ENCODE results near the gene LAMA2. TPM values are rescaled to one million over a fixed set of nuclear protein-coding genes. Genes with fewer than 3 reads are reported as not detected.

Gene LAMA2
- total RNA-seq, 1 donor from 2014 or later: 0.27 TPM

DNA sequence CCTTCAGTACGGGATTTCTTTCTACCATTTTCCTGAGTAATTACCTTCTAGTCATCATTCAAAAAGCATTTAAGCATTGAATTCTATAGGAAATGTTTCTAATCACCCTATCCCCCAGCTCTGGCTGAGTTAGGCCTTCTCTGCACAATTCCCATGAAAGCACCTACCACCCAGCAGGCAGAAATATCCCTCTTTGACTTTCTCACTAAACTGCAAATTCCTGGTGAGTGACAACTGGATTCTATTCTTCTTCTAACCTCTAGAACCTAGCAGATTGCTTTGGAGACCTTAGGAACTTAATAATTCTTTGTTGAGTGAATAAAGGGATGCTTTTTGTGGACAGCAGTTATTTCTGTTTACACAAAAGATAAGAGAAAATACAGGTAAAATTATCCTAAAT is 328.7 kb downstream of the LAMA2 start:
- intact Hi-C loops (cut with micrococcal nuclease): no loop called here
- no peaks in the 10 kb centered on the region for H3K4me1 Mint-ChIP-seq
- TF ChIP-seq, protein P1, sequence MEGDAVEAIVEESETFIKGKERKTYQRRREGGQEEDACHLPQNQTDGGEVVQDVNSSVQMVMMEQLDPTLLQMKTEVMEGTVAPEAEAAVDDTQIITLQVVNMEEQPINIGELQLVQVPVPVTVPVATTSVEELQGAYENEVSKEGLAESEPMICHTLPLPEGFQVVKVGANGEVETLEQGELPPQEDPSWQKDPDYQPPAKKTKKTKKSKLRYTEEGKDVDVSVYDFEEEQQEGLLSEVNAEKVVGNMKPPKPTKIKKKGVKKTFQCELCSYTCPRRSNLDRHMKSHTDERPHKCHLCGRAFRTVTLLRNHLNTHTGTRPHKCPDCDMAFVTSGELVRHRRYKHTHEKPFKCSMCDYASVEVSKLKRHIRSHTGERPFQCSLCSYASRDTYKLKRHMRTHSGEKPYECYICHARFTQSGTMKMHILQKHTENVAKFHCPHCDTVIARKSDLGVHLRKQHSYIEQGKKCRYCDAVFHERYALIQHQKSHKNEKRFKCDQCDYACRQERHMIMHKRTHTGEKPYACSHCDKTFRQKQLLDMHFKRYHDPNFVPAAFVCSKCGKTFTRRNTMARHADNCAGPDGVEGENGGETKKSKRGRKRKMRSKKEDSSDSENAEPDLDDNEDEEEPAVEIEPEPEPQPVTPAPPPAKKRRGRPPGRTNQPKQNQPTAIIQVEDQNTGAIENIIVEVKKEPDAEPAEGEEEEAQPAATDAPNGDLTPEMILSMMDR (IDR thresholded peaks at IDR 0.05): no peak
- H3K4me3 Mint-ChIP-seq: no peak overlapping the region
- CTCF ChIA-PET: no interaction called here
- POLR2A ChIA-PET: no interaction called here
- DNase-seq (no peak), ATAC-seq (ENCODE audit: low read depth) (no peak)
- no peaks in the 10 kb centered on the region for H3K36me3 Mint-ChIP-seq (ENCODE audit: low read depth)
- H3K27me3 Mint-ChIP-seq: no peaks in the 10 kb centered on the region
- no peaks in the 10 kb centered on the region for H3K9me3 Mint-ChIP-seq
- H3K27ac Mint-ChIP-seq: no peak overlapping the region

DNA sequence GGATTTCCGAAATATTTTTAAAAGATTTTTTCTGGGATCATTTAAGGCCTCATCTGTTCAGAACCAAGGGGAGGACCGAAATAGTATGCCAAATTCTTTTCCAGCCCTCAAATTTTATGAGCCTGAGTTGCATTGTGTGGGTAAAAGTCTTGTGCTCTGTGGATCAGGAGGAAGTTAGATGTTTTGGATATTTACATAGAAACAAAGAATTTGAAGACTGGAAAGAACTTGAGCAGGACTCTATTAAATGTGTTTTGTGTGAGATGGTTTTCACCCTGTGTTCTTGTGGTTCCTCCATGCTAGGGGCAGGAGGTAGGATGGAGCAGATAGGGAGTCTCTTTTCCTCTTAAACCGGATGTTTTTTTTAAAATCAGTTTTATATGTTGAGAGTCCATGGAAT is 329.1 kb downstream of the LAMA2 start:
- CTCF ChIA-PET: no interaction called here
- intact Hi-C loops (cut with micrococcal nuclease): no loop called here
- Mint-ChIP-seq H3K27me3 (no peaks in the 10 kb centered on the region), H3K4me1 (no peaks in the 10 kb centered on the region), H3K36me3 (ENCODE audit: low read depth) (no peaks in the 10 kb centered on the region), H3K9me3 (no peaks in the 10 kb centered on the region), H3K27ac (no peak overlapping the region), H3K4me3 (no peak overlapping the region)
- DNase-seq (no peak), ATAC-seq (ENCODE audit: low read depth) (no peak)
- POLR2A ChIA-PET: no interaction called here
- TF ChIP-seq, protein P1 (IDR thresholded peaks at IDR 0.05): no peak

DNA sequence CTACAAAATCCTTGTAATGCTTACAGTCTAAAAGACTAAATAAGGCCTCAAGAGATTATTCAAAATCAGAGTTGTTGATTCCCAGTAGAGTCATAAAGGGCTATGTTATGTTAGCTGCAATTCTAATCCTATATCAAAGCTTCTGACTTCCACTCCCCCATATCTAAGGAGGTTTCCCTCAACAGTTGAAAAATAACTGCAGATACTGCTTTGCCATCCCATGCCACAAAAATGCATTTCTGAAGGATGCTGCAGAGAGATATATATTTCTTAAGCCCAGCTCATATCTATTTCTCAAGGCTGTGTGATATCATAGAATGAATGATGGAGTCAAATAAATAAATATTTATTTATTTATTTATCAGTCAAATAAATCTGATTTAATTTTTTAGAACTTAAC is 332.3 kb downstream of the LAMA2 start:
- CTCF ChIA-PET: no interaction called here
- no peak for DNase-seq
- POLR2A ChIA-PET: no interaction called here
- intact Hi-C loops (cut with micrococcal nuclease): no loop called here
- no peaks in the 10 kb centered on the region for H3K36me3 Mint-ChIP-seq (ENCODE audit: low read depth)
- TF ChIP-seq, protein P1 (IDR thresholded peaks at IDR 0.05): no peak
- no peaks in the 10 kb centered on the region for H3K27me3 Mint-ChIP-seq
- H3K4me3 Mint-ChIP-seq: no peak overlapping the region
- no peak for ATAC-seq (ENCODE audit: low read depth)
- no peak overlapping the region for H3K27ac Mint-ChIP-seq
- no peaks in the 10 kb centered on the region for H3K4me1 Mint-ChIP-seq
- H3K9me3 Mint-ChIP-seq: no peaks in the 10 kb centered on the region

DNA sequence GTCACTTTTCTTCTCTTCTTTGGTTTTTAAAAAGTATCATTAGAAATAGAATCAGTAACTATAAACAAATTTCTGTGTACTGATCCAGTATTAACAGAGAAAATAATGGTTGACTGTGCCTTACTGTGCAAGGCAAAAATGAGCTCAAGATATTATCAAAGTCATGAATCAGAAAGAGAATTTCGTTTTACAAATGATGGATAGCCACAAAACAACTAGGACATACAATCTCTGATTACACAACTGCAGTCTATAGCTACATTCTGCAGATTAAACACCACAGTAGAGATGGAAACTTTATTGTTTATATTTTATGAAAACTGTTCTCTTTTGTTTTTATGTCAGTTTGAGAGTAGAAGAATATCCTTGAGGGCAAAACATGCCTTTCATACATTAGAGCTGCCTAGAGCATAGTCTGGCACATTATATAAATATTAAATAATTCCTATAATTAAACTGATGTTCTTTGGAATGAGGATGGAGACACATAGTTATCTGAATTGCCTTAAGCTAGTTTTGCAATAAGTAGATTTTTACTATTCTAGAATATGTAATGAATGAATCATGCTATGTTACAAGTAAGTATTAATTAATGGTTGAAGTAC is 333.1 kb downstream of the LAMA2 start:
- Mint-ChIP-seq H3K4me1 (no peaks in the 10 kb centered on the region), H3K27me3 (no peaks in the 10 kb centered on the region), H3K4me3 (no peak overlapping the region), H3K9me3 (no peaks in the 10 kb centered on the region), H3K27ac (no peak overlapping the region), H3K36me3 (ENCODE audit: low read depth) (no peaks in the 10 kb centered on the region)
- intact Hi-C loops (cut with micrococcal nuclease): no loop called here
- DNase-seq (no peak), ATAC-seq (ENCODE audit: low read depth) (no peak)
- POLR2A ChIA-PET: no interaction called here
- TF ChIP-seq, protein P1 (IDR thresholded peaks at IDR 0.05): no peak
- CTCF ChIA-PET: no interaction called here

DNA sequence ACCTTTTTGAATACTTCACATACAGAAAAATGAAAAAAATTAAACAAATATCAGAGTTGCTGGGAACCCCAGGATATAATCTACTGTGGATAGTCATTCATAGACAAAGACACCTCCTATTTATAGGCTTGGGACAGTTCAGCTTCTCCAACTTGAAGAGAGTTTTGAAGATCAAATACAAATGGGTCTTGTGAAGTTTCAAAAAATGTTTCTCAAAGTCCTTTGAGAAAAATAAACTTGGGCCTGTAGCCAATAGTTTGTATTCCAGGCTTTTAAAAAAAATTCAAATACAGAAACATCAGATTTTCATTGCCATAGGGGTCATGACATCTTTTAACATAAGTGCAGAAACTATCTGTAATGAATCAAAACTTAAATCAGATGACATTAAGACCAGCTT is 334.8 kb downstream of the LAMA2 start:
- ATAC-seq (ENCODE audit: low read depth) (no peak), DNase-seq (no peak)
- TF ChIP-seq, protein P1 (IDR thresholded peaks at IDR 0.05): no peak
- POLR2A ChIA-PET: no interaction called here
- Mint-ChIP-seq H3K4me3 (no peak overlapping the region), H3K9me3 (no peaks in the 10 kb centered on the region), H3K36me3 (ENCODE audit: low read depth) (no peaks in the 10 kb centered on the region), H3K27ac (no peak overlapping the region), H3K27me3 (no peaks in the 10 kb centered on the region), H3K4me1 (no peaks in the 10 kb centered on the region)
- intact Hi-C loops (cut with micrococcal nuclease): no loop called here
- CTCF ChIA-PET: no interaction called here
